Measurements from ENCODE around the gene PTPRK. TPM values are rescaled to one million over a fixed set of nuclear protein-coding genes. Genes with fewer than 3 reads are reported as not detected.

Gene PTPRK
- total and polyA plus RNA-seq, 9 of the 15 experiments (the other 6 are each of a cell fraction or from before 2014, with no cell fraction given) = 0.04 to 0.51 TPM; not detected in 7

- H3K4me3 ChIP-seq = no peak overlapping the region
- H3K4me2 ChIP-seq (ENCODE audit: insufficient read depth, low read length) = no peak overlapping the region
- ChIA-PET CTCF (ENCODE audit: low intra/inter-chr PET ratio) (no interaction called here), POLR2A (no interaction called here)
- no peaks in the 10 kb centered on the region for H3K79me2 ChIP-seq (ENCODE audit: control insufficient read depth, insufficient read depth, low read length)
- intact Hi-C loops (cut with micrococcal nuclease) (no loop called here), in situ Hi-C loops (cut with MboI) (no loop called here)
- WGBS (ENCODE audit: insufficient coverage, low coverage, missing lambda C conversion rate) = 1% methylated on average over 7 of the region's 7 CpGs
- no peak overlapping the region for H3K27ac ChIP-seq (ENCODE audit: extremely low read depth, low read depth, low read length)
- no peaks in the 10 kb centered on the region for H3K4me1 ChIP-seq (replicated peaks in 1 of 2; ENCODE audit: control insufficient read depth in 2 of 2, insufficient read depth in 2 of 2, low read length in 2 of 2)
- no peaks in the 10 kb centered on the region for H3K9me1 ChIP-seq (ENCODE audit: control insufficient read depth, insufficient read depth, low read length)
- H3K9ac ChIP-seq (ENCODE audit: insufficient read depth in 1 of 2, low read depth in 2 of 2, low read length in 2 of 2) = no peak overlapping the region
- no peaks in the 10 kb centered on the region for H3K27me3 ChIP-seq (ENCODE audit: control insufficient read depth in 2 of 2, insufficient read depth in 2 of 2, low read length in 2 of 2)
- H2AFZ ChIP-seq (ENCODE audit: low read depth, low read length) = no peak overlapping the region
- H4K20me1 ChIP-seq (replicated peaks; ENCODE audit: control insufficient read depth, insufficient read depth, low read length) = no peaks in the 10 kb centered on the region
- BruUV-seq (replicated peaks) = no TSS peak
- DNase-seq (ENCODE audit: extremely low read depth in 1 of 4, low spot score in 3 of 4) = no peak
- FAIRE-seq = no peak
- no peaks in the 10 kb centered on the region for H3K9me3 ChIP-seq (replicated peaks; ENCODE audit: control insufficient read depth, insufficient read depth, low read depth, low read length)
- no peak for ATAC-seq
- no peaks in the 10 kb centered on the region for H3K36me3 ChIP-seq (ENCODE audit: control insufficient read depth, insufficient read depth, low read length)
- TF ChIP-seq ZNF280B (CRISPR knock-in tag; IDR thresholded peaks at IDR 0.05) (no peak), ARID2 (IDR thresholded peaks at IDR 0.05) (no peak), YY1 (IDR thresholded peaks at IDR 0.05; ENCODE audit: borderline replicate concordance in 1 of 3, control insufficient read depth in 1 of 3, extremely low read depth in 1 of 3, insufficient read depth in 3 of 3, insufficient read length in 1 of 3, insufficient replicate concordance in 2 of 3, low read depth in 1 of 3, low read length in 2 of 3) (no peak), MITF (IDR thresholded peaks at IDR 0.05) (no peak), SNIP1 (IDR thresholded peaks at IDR 0.05; ENCODE audit: low read depth) (no peak), ZNF766 (CRISPR knock-in tag; conservative IDR thresholded peaks at IDR 0.05) (no peak), RUNX1 (IDR thresholded peaks at IDR 0.05; ENCODE audit: low read depth) (no peak), ELK3 (CRISPR knock-in tag; IDR thresholded peaks at IDR 0.05) (no peak), FIP1L1 (IDR thresholded peaks at IDR 0.05; ENCODE audit: low read depth, low read length, poor library complexity, severe bottlenecking) (no peak), ZNF197 (CRISPR knock-in tag; IDR thresholded peaks at IDR 0.05; ENCODE audit: low read depth) (no peak), SMAD3 (CRISPR knock-in tag; conservative IDR thresholded peaks at IDR 0.05) (no peak), HNRNPUL1 (IDR thresholded peaks at IDR 0.05; ENCODE audit: low read length) (no peak), JUN (IDR thresholded peaks at IDR 0.05; ENCODE audit: borderline replicate concordance, low read depth, low read length) (no peak), JUN (CRISPR knock-in tag; IDR thresholded peaks at IDR 0.05; ENCODE audit: borderline replicate concordance) (no peak)
Observed at GRCh38 chr6:128230267-128230989, 290.0 kb downstream of the PTPRK start.

Data from K562 (cell line).